Urinary bladder (tissue), 4 donors: ENCODE measurements around the gene HBS1L. TPM values are rescaled to one million over a fixed set of nuclear protein-coding genes. Genes with fewer than 3 reads are reported as not detected.
A peak's percentile ranks its signal among the peaks of the same experiment; 100 is the strongest.

Source experiments
- DNase-seq: peaks from one replicate; pipeline ENCODE4 v3.0.0-alpha.2; 2015; ENCODE audit errors: extremely low spot score
- H3K27ac ChIP-seq: one replicate; pipeline ENCODE4 v1.5.1; 2013; ENCODE audit warnings: low read depth, mild to moderate bottlenecking, moderate library complexity
- H3K36me3 ChIP-seq: one replicate; pipeline ENCODE4 v1.6.1; 2013; ENCODE audit warnings: mild to moderate bottlenecking, moderate library complexity; ENCODE audit not compliant: insufficient read depth
- H3K4me1 ChIP-seq: one replicate; pipeline ENCODE4 v1.6.1; 2013; ENCODE audit warnings: mild to moderate bottlenecking, moderate library complexity; ENCODE audit not compliant: insufficient read depth
- H3K4me3 ChIP-seq: one replicate; pipeline ENCODE4 v1.5.1; 2013; ENCODE audit warnings: low read depth, low read length
- WGBS: extraction: QIAGEN DNeasy Blood & Tissue Kit; methylation state at CpG from one replicate; pipeline ENCODE4 v1.1.7; 2013; 5-methylcytosine and 5-hydroxymethylcytosine counted together
- polyA plus RNA-seq: library from polyadenylated mRNA; stranded (reverse); fragments of 200-250 nt; gene quantifications from one replicate; pipeline ENCODE4 v1.2.3, GENCODE V29; 2013
- total RNA-seq: library from RNA; depleted of rRNA; stranded (reverse); fragments of >200 nt; gene quantifications from one replicate; pipeline ENCODE4 v1.2.3, GENCODE V29; 2014
- donor health status: healthy with polysubstance abuse.
- donor health status: healthy.

HBS1L gene
- total and polyA plus RNA-seq, 2 donors: 47.3 to 105 TPM

- Histone ChIP-seq H3K4me1 (no peaks in the 10 kb centered on the region), H3K27ac (no peak overlapping the region), H3K4me3 (no peak overlapping the region), H3K36me3 (no peaks in the 10 kb centered on the region)
- DNase-seq: no peak
- WGBS: 89% methylated on average over 4 of the region's 4 CpGs
Measured at GRCh38 chr6:135014353-135014832, 40.2 kb downstream of the HBS1L start.

GRCh38 chr6:135013211-135013610, 41.4 kb downstream of the HBS1L start:
- no peak for DNase-seq
- 97% methylated on average over 3 of the region's 3 CpGs for WGBS
- no peaks in the 10 kb centered on the region for H3K36me3 ChIP-seq
- no peak overlapping the region for H3K27ac ChIP-seq
- no peak overlapping the region for H3K4me3 ChIP-seq
- no peaks in the 10 kb centered on the region for H3K4me1 ChIP-seq

GRCh38 chr6:135012764-135013163, 41.9 kb downstream of the HBS1L start:
- H3K4me1 ChIP-seq: no peaks in the 10 kb centered on the region
- no peak for DNase-seq
- H3K4me3 ChIP-seq: no peak overlapping the region
- no peaks in the 10 kb centered on the region for H3K36me3 ChIP-seq
- no peak overlapping the region for H3K27ac ChIP-seq

GRCh38 chr6:135012349-135012748, 42.3 kb downstream of the HBS1L start:
- Histone ChIP-seq H3K27ac (no peak overlapping the region), H3K36me3 (no peaks in the 10 kb centered on the region), H3K4me1 (no peaks in the 10 kb centered on the region), H3K4me3 (no peak overlapping the region)
- 59% methylated on average over 2 of the region's 2 CpGs for WGBS
- no peak for DNase-seq

GRCh38 chr6:135008941-135009290, 45.7 kb downstream of the HBS1L start:
- Histone ChIP-seq H3K4me3 (no peak overlapping the region), H3K4me1 (no peaks in the 10 kb centered on the region), H3K36me3 (no peaks in the 10 kb centered on the region), H3K27ac (no peak overlapping the region)
- DNase-seq: no peak
- 89% methylated on average over 1 of the region's 1 CpG for whole genome bisulfite sequencing

- H3K27ac ChIP-seq: no peak overlapping the region
- H3K36me3 ChIP-seq: no peaks in the 10 kb centered on the region
- WGBS: 75% methylated on average over 6 of the region's 6 CpGs
- no peaks in the 10 kb centered on the region for H3K4me1 ChIP-seq
- no peak for DNase-seq
- H3K4me3 ChIP-seq: no peak overlapping the region
Measured at GRCh38 chr6:135008072-135008940, 46.3 kb downstream of the HBS1L start.

GRCh38 chr6:135006386-135006914, 48.2 kb downstream of the HBS1L start:
- H3K4me3 ChIP-seq: no peak overlapping the region

GRCh38 chr6:135004399-135004798, 50.2 kb downstream of the HBS1L start:
- Histone ChIP-seq H3K36me3 (no peaks in the 10 kb centered on the region), H3K27ac (no peak overlapping the region), H3K4me3 (no peak overlapping the region), H3K4me1 (no peaks in the 10 kb centered on the region)
- 91% methylated on average over 2 of the region's 2 CpGs for WGBS
- DNase-seq: no peak

More at GRCh38 chr6:135006386-135006914, 48.2 kb downstream of the HBS1L start:
- no peak for DNase-seq
- no peak overlapping the region for H3K27ac ChIP-seq
- H3K4me1 ChIP-seq: no peaks in the 10 kb centered on the region
- WGBS: 91% methylated on average over 3 of the region's 3 CpGs
- no peaks in the 10 kb centered on the region for H3K36me3 ChIP-seq

- 86% methylated on average over 6 of the region's 6 CpGs for WGBS
- Histone ChIP-seq H3K36me3 (no peaks in the 10 kb centered on the region), H3K4me3 (no peak overlapping the region), H3K27ac (peak overlapping the region; percentile 18), H3K4me1 (no peaks in the 10 kb centered on the region)
- DNase-seq: no peak
Measured at GRCh38 chr6:135002974-135003703, 51.5 kb downstream of the HBS1L start.

GRCh38 chr6:135002229-135002844, 52.3 kb downstream of the HBS1L start:
- Histone ChIP-seq H3K4me3 (no peak overlapping the region), H3K27ac (no peak overlapping the region), H3K36me3 (no peaks in the 10 kb centered on the region), H3K4me1 (no peaks in the 10 kb centered on the region)
- DNase-seq: no peak
- 81% methylated on average over 5 of the region's 5 CpGs for WGBS

- Histone ChIP-seq H3K27ac (no peak overlapping the region), H3K36me3 (no peaks in the 10 kb centered on the region), H3K4me3 (no peak overlapping the region), H3K4me1 (no peaks in the 10 kb centered on the region)
- 96% methylated on average over 1 of the region's 1 CpG for WGBS
- DNase-seq: no peak
Measured at GRCh38 chr6:134999107-134999506, 55.5 kb downstream of the HBS1L start.

- 93% methylated on average over 9 of the region's 9 CpGs for WGBS
- no peaks in the 10 kb centered on the region for H3K36me3 ChIP-seq
- DNase-seq: no peak
- H3K4me3 ChIP-seq: no peak overlapping the region
- no peak overlapping the region for H3K27ac ChIP-seq
- no peaks in the 10 kb centered on the region for H3K4me1 ChIP-seq
Measured at GRCh38 chr6:134997133-134997995, 57.3 kb downstream of the HBS1L start.

- DNase-seq: no peak
- H3K4me1 ChIP-seq: no peaks in the 10 kb centered on the region
- no peak overlapping the region for H3K4me3 ChIP-seq
- no peak overlapping the region for H3K27ac ChIP-seq
- H3K36me3 ChIP-seq: no peaks in the 10 kb centered on the region
- 93% methylated on average over 1 of the region's 1 CpG for WGBS
Measured at GRCh38 chr6:134995536-134995935, 59.1 kb downstream of the HBS1L start.
